HepG2 (cell line): Measurements from ENCODE around the gene HBE1.
"Not testable (repeated sequence)": the region's sequence is repeated elsewhere in the genome, so short reads cannot be mapped to it uniquely, and the experiment has no call there.

ENCODE experiments used
- FOSL1 ChIP-seq: sonication (generic); formaldehyde crosslinking; IDR thresholded peaks from 2 replicates; pipeline ENCODE4 v1.9.0; 2021; ENCODE audit warnings: missing genetic modification reagents, borderline replicate concordance
- KLF11 ChIP-seq: IDR thresholded peaks from 2 replicates; pipeline ENCODE4 v1.6.1; 2016; ENCODE audit warnings: missing compliant biosample characterization
- ZNF207 ChIP-seq: fragments of 450-650 bp; IDR thresholded peaks from 2 replicates; pipeline ENCODE4 v1.6.1; 2016; ENCODE audit warnings: antibody characterized with exemption, borderline replicate concordance
- TF ChIP-seq, protein P1 (sequence below): sonication (generic); formaldehyde crosslinking; IDR thresholded peaks from 2 replicates; pipeline ENCODE4 v1.8.1; 2022; ENCODE audit warnings: low read depth, mild to moderate bottlenecking, missing genetic modification reagents

DNA sequence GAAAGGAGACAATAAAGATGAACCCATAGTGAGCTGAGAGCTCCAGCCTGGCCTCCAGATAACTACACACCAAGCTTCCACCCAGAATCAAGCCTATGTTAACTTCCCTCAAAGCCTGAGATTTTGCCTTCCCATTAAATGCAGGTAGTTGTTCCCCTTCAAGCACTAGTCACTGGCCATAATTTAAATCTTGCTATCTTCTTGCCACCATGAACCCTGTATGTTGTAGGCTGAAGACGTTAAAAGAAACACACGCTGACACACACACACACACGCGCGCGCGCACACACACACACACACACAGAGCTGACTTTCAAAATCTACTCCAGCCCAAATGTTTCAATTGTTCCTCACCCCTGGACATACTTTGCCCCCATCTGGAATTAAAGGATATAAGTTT, 21.2 kb downstream of the HBE1 start:
- TF ChIP-seq ZNF207; FOSL1 (CRISPR knock-in tag); KLF11 (CRISPR knock-in tag): not testable (repeated sequence)
- TF ChIP-seq, protein P1, sequence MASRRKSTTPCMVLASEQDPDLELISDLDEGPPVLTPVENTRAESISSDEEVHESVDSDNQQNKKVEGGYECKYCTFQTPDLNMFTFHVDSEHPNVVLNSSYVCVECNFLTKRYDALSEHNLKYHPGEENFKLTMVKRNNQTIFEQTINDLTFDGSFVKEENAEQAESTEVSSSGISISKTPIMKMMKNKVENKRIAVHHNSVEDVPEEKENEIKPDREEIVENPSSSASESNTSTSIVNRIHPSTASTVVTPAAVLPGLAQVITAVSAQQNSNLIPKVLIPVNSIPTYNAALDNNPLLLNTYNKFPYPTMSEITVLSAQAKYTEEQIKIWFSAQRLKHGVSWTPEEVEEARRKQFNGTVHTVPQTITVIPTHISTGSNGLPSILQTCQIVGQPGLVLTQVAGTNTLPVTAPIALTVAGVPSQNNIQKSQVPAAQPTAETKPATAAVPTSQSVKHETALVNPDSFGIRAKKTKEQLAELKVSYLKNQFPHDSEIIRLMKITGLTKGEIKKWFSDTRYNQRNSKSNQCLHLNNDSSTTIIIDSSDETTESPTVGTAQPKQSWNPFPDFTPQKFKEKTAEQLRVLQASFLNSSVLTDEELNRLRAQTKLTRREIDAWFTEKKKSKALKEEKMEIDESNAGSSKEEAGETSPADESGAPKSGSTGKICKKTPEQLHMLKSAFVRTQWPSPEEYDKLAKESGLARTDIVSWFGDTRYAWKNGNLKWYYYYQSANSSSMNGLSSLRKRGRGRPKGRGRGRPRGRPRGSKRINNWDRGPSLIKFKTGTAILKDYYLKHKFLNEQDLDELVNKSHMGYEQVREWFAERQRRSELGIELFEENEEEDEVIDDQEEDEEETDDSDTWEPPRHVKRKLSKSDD (CRISPR knock-in tag), result not testable (repeated sequence)
